Measurements from ENCODE around the gene SPNS2. TPM values are rescaled to one million over a fixed set of nuclear protein-coding genes. Genes with fewer than 3 reads are reported as not detected.

Gene SPNS2
- total RNA-seq, 1 experiment from 2014 or later = 1.6 TPM

GRCh38 chr17:4536259-4536741, 37.6 kb downstream of the SPNS2 start:
- Histone ChIP-seq H3K9ac (ENCODE audit: low read length) (no peak overlapping the region), H3K9me2 (ENCODE audit: insufficient read depth) (no peaks in the 10 kb centered on the region), H3K79me2 (ENCODE audit: insufficient read depth, low read length) (no peaks in the 10 kb centered on the region), H3K4me2 (ENCODE audit: low read length) (no peak overlapping the region), H3K36me3 (ENCODE audit: control insufficient read depth in 1 of 2, insufficient read depth in 2 of 2, low read length in 2 of 2) (peaks cover 7 to 24% of the 10 kb centered on the region in 2 experiments; a peak in 3 of 4 replicates), H3K27me3 (ENCODE audit: insufficient read depth, low read length) (no peaks in the 10 kb centered on the region), H3K27ac (ENCODE audit: low read depth, low read length) (no peak overlapping the region), H3K9me3 (ENCODE audit: control insufficient read depth in 1 of 2, insufficient read depth in 1 of 2, low read depth in 1 of 2, low read length in 2 of 2) (no peaks in the 10 kb centered on the region), H2AFZ (ENCODE audit: low read depth, low read length, poor library complexity, severe bottlenecking) (no peak overlapping the region), H3K4me1 (ENCODE audit: control insufficient read depth in 1 of 2, insufficient read depth in 2 of 2, low read length in 2 of 2) (peaks cover 8 to 19% of the 10 kb centered on the region in 2 experiments; a peak in 3 of 4 replicates), H3K4me3 (replicated peaks in 1 of 2; ENCODE audit: low read depth in 1 of 2, low read length in 2 of 2) (no peak overlapping the region), H4K20me1 (ENCODE audit: insufficient read depth) (no peaks in the 10 kb centered on the region; the same call in 1 of the 2 replicates)
- CTCF ChIA-PET = no interaction called here
- ATAC-seq (peak; percentile 1; the same call in 1 of the 2 replicates), DNase-seq (ENCODE audit: low read depth, low spot score) (no peak)
- POLR2A ChIA-PET = no interaction called here
- RAD21 ChIA-PET (ENCODE audit: low non-redundant PET in 1 of 2, low total read pairs in 2 of 2, uncharacterized antibody in 2 of 2, unreplicated experiment in 2 of 2) = interaction anchor here in 1 of 2 experiments (0.6 kb wide), 1 partner anchor 113 kb away, joined by 3 read pairs; no protein-coding TSS in a partner anchor
- BruUV-seq (replicated peaks) = no TSS peak
- intact Hi-C loops (cut with micrococcal nuclease) = no loop called here
- TF ChIP-seq POLR2AphosphoS5 (IDR thresholded peaks at IDR 0.05; ENCODE audit: low read depth, low read length) = 0 out of 2 replicates have a peak, but pooled peaks have one; percentile 30
- no peak for TF ChIP-seq POLR2A (IDR thresholded peaks at IDR 0.05; ENCODE audit: borderline replicate concordance, extremely low read depth, insufficient read depth, insufficient read length)

- no peaks in the 10 kb centered on the region for H3K79me2 ChIP-seq (ENCODE audit: insufficient read depth, low read length)
- no peaks in the 10 kb centered on the region; the same call in 1 of the 2 replicates for H4K20me1 ChIP-seq (ENCODE audit: insufficient read depth)
- DNase-seq (ENCODE audit: low read depth, low spot score) (no peak), ATAC-seq (no peak)
- H3K27me3 ChIP-seq (ENCODE audit: insufficient read depth, low read length) = no peaks in the 10 kb centered on the region
- no peaks in the 10 kb centered on the region for H3K9me2 ChIP-seq (ENCODE audit: insufficient read depth)
- ChIA-PET CTCF (interaction anchor here (0.6 to 1.5 kb wide), 2 partner anchors 30 to 525 kb away, joined by 3 to 5 read pairs; no protein-coding TSS in a partner anchor), POLR2A (no interaction called here), RAD21 (ENCODE audit: low non-redundant PET in 1 of 2, low total read pairs in 2 of 2, uncharacterized antibody in 2 of 2, unreplicated experiment in 2 of 2) (interaction anchor here in 1 of 2 experiments (0.6 kb wide), 1 partner anchor 114 kb away, joined by 3 read pairs; no protein-coding TSS in a partner anchor)
- peak overlapping the region; percentile 38; the same call in 1 of the 2 replicates for H3K27ac ChIP-seq (ENCODE audit: low read depth, low read length)
- intact Hi-C loops (cut with micrococcal nuclease) = no loop called here
- no peak overlapping the region for H3K4me3 ChIP-seq (replicated peaks in 1 of 2; ENCODE audit: low read depth in 1 of 2, low read length in 2 of 2)
- H3K4me1 ChIP-seq (ENCODE audit: control insufficient read depth in 1 of 2, insufficient read depth in 2 of 2, low read length in 2 of 2) = peaks cover 8 to 19% of the 10 kb centered on the region in 2 experiments; a peak in 3 of 4 replicates
- peaks cover 12 to 27% of the 10 kb centered on the region in 2 experiments; a peak in 3 of 4 replicates for H3K36me3 ChIP-seq (ENCODE audit: control insufficient read depth in 1 of 2, insufficient read depth in 2 of 2, low read length in 2 of 2)
- no peak overlapping the region for H3K4me2 ChIP-seq (ENCODE audit: low read length)
- H3K9me3 ChIP-seq (ENCODE audit: control insufficient read depth in 1 of 2, insufficient read depth in 1 of 2, low read depth in 1 of 2, low read length in 2 of 2) = no peaks in the 10 kb centered on the region
- no peak overlapping the region for H2AFZ ChIP-seq (ENCODE audit: low read depth, low read length, poor library complexity, severe bottlenecking)
- TF ChIP-seq RAD21 (IDR thresholded peaks at IDR 0.05; ENCODE audit: low read depth) = no peak
- no peak for TF ChIP-seq POLR2AphosphoS5 (IDR thresholded peaks at IDR 0.05; ENCODE audit: low read depth, low read length)
- no peak for TF ChIP-seq EGR1 (IDR thresholded peaks at IDR 0.05; ENCODE audit: low read depth)
- TF ChIP-seq TCF7L2 (IDR thresholded peaks at IDR 0.05; ENCODE audit: borderline replicate concordance, extremely low read depth, insufficient read depth, insufficient read length) = no peak
- TF ChIP-seq MAX (IDR thresholded peaks at IDR 0.05) = no peak
- no peak for TF ChIP-seq SRF (IDR thresholded peaks at IDR 0.05; ENCODE audit: low read depth)
- no peak for TF ChIP-seq ELF1 (IDR thresholded peaks at IDR 0.05; ENCODE audit: borderline replicate concordance, low read depth)
- TF ChIP-seq JUND (IDR thresholded peaks at IDR 0.05) = no peak
- TF ChIP-seq SIN3A (IDR thresholded peaks at IDR 0.05; ENCODE audit: low read depth) = no peak
- BruUV-seq (replicated peaks) = TSS peak; percentile 5
- no peak overlapping the region for H3K9ac ChIP-seq (ENCODE audit: low read length)
Measured at GRCh38 chr17:4536742-4537411, 38.2 kb downstream of the SPNS2 start.

Measured in HCT116 (cell line).